RWPE2 (cell line): ENCODE data around the gene CLASP1.
A peak's percentile ranks its signal among the peaks of the same experiment; 100 is the strongest.
"Not testable (repeated sequence)": the region's sequence is repeated elsewhere in the genome, so short reads cannot be mapped to it uniquely, and the experiment has no call there.

ENCODE experiments used
- ATAC-seq: fragments of 200-7000 bp; cut with Tn5 transposase; 3 replicates; pipeline ENCODE4 v1.9.1; 2021; ENCODE audit warnings: low read depth
- DNase-seq: peaks from one replicate; pipeline ENCODE4 v3.0.0-alpha.2; 2020; ENCODE audit warnings: low spot score
- H3K27ac ChIP-seq: fragments of 450-650 bp; 2 replicates; pipeline ENCODE4 v1.5.1; 2017; ENCODE audit warnings: mild to moderate bottlenecking; ENCODE audit not compliant: poor library complexity, severe bottlenecking
- H3K27me3 ChIP-seq: fragments of 250-450 bp; sonication (Bioruptor Pico); 2 replicates; pipeline ENCODE4 v1.5.1; 2021; ENCODE audit warnings: mild to moderate bottlenecking, moderate library complexity; ENCODE audit not compliant: insufficient read depth, poor library complexity, severe bottlenecking
- H3K36me3 ChIP-seq: fragments of 250-450 bp; sonication (Bioruptor Pico); 2 replicates; pipeline ENCODE4 v1.5.1; 2020; ENCODE audit warnings: low read depth, mild to moderate bottlenecking, moderate library complexity
- H3K4me1 ChIP-seq: fragments of 250-450 bp; sonication (Bioruptor Pico); 2 replicates; pipeline ENCODE4 v1.5.1; 2021; ENCODE audit warnings: mild to moderate bottlenecking, moderate library complexity; ENCODE audit not compliant: insufficient read depth, poor library complexity, severe bottlenecking
- H3K4me3 ChIP-seq: fragments of 250-450 bp; sonication (Bioruptor Pico); 2 replicates; pipeline ENCODE4 v1.5.1; 2021; ENCODE audit warnings: mild to moderate bottlenecking, moderate library complexity; ENCODE audit not compliant: severe bottlenecking
- H3K9me3 ChIP-seq: fragments of 250-450 bp; sonication (Bioruptor Pico); 2 replicates; pipeline ENCODE4 v1.5.1; 2021; ENCODE audit warnings: mild to moderate bottlenecking, moderate library complexity; ENCODE audit not compliant: severe bottlenecking
- CTCF ChIP-seq: fragments of 450-650 bp; IDR thresholded peaks from one replicate; pipeline ENCODE4 v1.5.1; 2017; ENCODE audit warnings: mild to moderate bottlenecking, moderate library complexity; ENCODE audit not compliant: poor library complexity, severe bottlenecking

The CLASP1 gene

GRCh38 chr2:121303531-121304263 is 345.6 kb downstream of the CLASP1 start:
- H3K27ac ChIP-seq = no peak overlapping the region
- H3K27me3 ChIP-seq = no peaks in the 10 kb centered on the region
- ATAC-seq (no peak; the same call in 2 of the 3 replicates), DNase-seq (no peak)
- no peaks in the 10 kb centered on the region for H3K36me3 ChIP-seq
- no peak for TF ChIP-seq CTCF
- peaks cover 5% of the 10 kb centered on the region for H3K4me1 ChIP-seq
- no peak overlapping the region for H3K4me3 ChIP-seq
- H3K9me3 ChIP-seq = no peaks in the 10 kb centered on the region

GRCh38 chr2:121301190-121301589 is 348.1 kb downstream of the CLASP1 start:
- H3K4me1 ChIP-seq, H3K27ac ChIP-seq, H3K4me3 ChIP-seq, H3K9me3 ChIP-seq, H3K27me3 ChIP-seq, ATAC-seq, DNase-seq, H3K36me3 ChIP-seq: not testable (repeated sequence)

GRCh38 chr2:121298476-121298875 is 350.8 kb downstream of the CLASP1 start:
- H3K4me3 ChIP-seq = no peak overlapping the region
- DNase-seq (no peak), ATAC-seq (no peak)
- H3K27me3 ChIP-seq = no peaks in the 10 kb centered on the region
- no peak overlapping the region for H3K27ac ChIP-seq
- H3K36me3 ChIP-seq = no peaks in the 10 kb centered on the region
- no peak for TF ChIP-seq CTCF
- no peaks in the 10 kb centered on the region for H3K9me3 ChIP-seq
- H3K4me1 ChIP-seq = peaks cover 3% of the 10 kb centered on the region

GRCh38 chr2:121297866-121298265 is 351.4 kb downstream of the CLASP1 start:
- H3K36me3 ChIP-seq, H3K9me3 ChIP-seq, H3K4me1 ChIP-seq, H3K27me3 ChIP-seq, DNase-seq, H3K4me3 ChIP-seq, ATAC-seq, H3K27ac ChIP-seq: not testable (repeated sequence)

GRCh38 chr2:121297217-121297830 is 351.9 kb downstream of the CLASP1 start:
- no peak overlapping the region for H3K4me3 ChIP-seq
- H3K36me3 ChIP-seq = no peaks in the 10 kb centered on the region
- peak; percentile 78 for TF ChIP-seq CTCF
- H3K9me3 ChIP-seq = no peaks in the 10 kb centered on the region
- H3K27me3 ChIP-seq = no peaks in the 10 kb centered on the region
- peak; percentile 90 for ATAC-seq
- DNase-seq = no peak
- H3K27ac ChIP-seq = no peak overlapping the region
- H3K4me1 ChIP-seq = no peaks in the 10 kb centered on the region
